ENCODE data around the gene CMYA5.

CMYA5 gene

DNA sequence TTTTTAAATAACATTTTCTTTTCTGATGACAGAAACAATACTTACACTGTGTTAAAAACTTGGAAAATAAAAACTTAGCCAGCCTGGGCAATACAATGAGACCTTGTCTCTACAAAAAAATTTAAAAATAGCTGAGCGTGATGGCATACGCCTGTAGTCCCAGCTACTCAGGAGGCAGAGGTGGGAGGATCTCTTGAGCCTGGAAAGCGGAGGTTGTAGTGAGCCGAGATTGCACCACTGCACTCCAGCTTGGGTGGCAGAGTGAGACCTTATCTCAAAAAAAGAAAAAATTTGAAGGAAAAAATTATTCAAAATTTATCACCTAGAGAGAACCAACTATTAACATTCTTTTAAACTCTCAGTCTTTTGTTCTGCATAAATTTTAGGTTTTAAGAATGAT lies 4.9 kb upstream of the CMYA5 start:
- Histone ChIP-seq H3K36me3 (ENCODE audit: control insufficient read depth in 5 of 5, insufficient read depth in 5 of 5, low read length in 5 of 5) (peaks cover 29 to 59% (median 44%) of the 10 kb centered on the region in 5 donors), H3K4me3 (ENCODE audit: low read depth in 1 of 5, low read length in 5 of 5) (no peak overlapping the region), H3K27ac (ENCODE audit: low read depth, low read length) (no peak overlapping the region), H3K4me1 (ENCODE audit: control insufficient read depth in 5 of 5, insufficient read depth in 5 of 5, low read length in 5 of 5) (peaks cover 0 to 9% (median 7%) of the 10 kb centered on the region in 5 donors), H3K27me3 (ENCODE audit: control insufficient read depth in 5 of 5, insufficient read depth in 4 of 5, low read length in 5 of 5) (no peaks in the 10 kb centered on the region), H3K9me3 (ENCODE audit: control insufficient read depth in 5 of 5, low read length in 5 of 5) (no peaks in the 10 kb centered on the region), H3K9ac (ENCODE audit: low read length in 5 of 5) (no peak overlapping the region)

DNA sequence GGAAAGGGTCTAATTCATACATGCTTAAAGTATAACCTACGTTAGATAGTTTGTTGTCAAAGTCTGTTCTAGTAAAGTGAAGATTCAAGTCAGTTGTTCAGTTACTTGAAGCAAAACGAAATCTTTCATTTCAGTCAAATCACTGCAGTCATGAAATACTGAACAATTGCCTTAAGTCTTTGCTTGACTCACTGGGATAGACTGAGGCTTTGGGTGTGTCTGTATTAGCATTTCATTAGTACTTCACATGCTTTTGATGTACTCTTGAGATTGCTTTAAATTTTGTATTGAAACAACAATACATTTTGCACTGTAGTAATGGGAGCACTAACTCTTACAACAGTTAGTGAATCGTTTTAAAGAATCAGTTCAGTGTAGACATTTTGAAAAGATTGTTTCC lies 4.0 kb upstream of the CMYA5 start:
- peaks cover 29 to 54% (median 42%) of the 10 kb centered on the region in 5 donors for H3K36me3 ChIP-seq (ENCODE audit: control insufficient read depth in 5 of 5, insufficient read depth in 5 of 5, low read length in 5 of 5)
- no peak overlapping the region for H3K4me3 ChIP-seq (ENCODE audit: low read depth in 1 of 5, low read length in 5 of 5)
- H3K9me3 ChIP-seq (ENCODE audit: control insufficient read depth in 5 of 5, low read length in 5 of 5): no peaks in the 10 kb centered on the region
- H3K27ac ChIP-seq (ENCODE audit: low read depth, low read length): no peak overlapping the region
- no peaks in the 10 kb centered on the region for H3K27me3 ChIP-seq (ENCODE audit: control insufficient read depth in 5 of 5, insufficient read depth in 4 of 5, low read length in 5 of 5)
- H3K9ac ChIP-seq (ENCODE audit: low read length in 5 of 5): no peak overlapping the region
- peaks cover 0 to 14% (median 12%) of the 10 kb centered on the region in 5 donors for H3K4me1 ChIP-seq (ENCODE audit: control insufficient read depth in 5 of 5, insufficient read depth in 5 of 5, low read length in 5 of 5)

DNA sequence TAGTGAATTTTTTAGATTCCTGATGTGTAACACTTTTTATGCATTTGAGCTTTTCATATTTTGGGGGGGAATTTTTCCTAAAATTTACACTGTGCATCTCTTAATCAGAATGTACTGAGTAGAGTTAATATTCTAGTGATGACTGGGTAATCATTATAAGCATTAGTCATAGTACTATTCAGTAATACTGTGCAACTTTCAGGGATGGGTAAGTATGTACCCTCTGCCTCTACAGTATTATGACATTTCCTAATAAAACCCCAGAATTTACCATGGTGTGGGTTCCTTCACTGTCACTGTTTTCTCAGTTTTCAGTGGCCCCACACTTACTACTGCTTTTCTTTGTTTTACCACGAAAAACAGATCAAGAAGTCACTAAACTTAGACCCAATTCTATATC lies 2.8 kb upstream of the CMYA5 start:
- no peaks in the 10 kb centered on the region for H3K9me3 ChIP-seq (ENCODE audit: control insufficient read depth in 5 of 5, low read length in 5 of 5)
- no peak overlapping the region for H3K9ac ChIP-seq (ENCODE audit: low read length in 5 of 5)
- H3K27ac ChIP-seq (ENCODE audit: low read depth, low read length): no peak overlapping the region
- H3K4me1 ChIP-seq (ENCODE audit: control insufficient read depth in 5 of 5, insufficient read depth in 5 of 5, low read length in 5 of 5): peaks cover 0 to 14% (median 12%) of the 10 kb centered on the region in 5 donors
- H3K36me3 ChIP-seq (ENCODE audit: control insufficient read depth in 5 of 5, insufficient read depth in 5 of 5, low read length in 5 of 5): peaks cover 28 to 43% (median 33%) of the 10 kb centered on the region in 5 donors
- no peaks in the 10 kb centered on the region for H3K27me3 ChIP-seq (ENCODE audit: control insufficient read depth in 5 of 5, insufficient read depth in 4 of 5, low read length in 5 of 5)
- H3K4me3 ChIP-seq (ENCODE audit: low read depth in 1 of 5, low read length in 5 of 5): no peak overlapping the region

DNA sequence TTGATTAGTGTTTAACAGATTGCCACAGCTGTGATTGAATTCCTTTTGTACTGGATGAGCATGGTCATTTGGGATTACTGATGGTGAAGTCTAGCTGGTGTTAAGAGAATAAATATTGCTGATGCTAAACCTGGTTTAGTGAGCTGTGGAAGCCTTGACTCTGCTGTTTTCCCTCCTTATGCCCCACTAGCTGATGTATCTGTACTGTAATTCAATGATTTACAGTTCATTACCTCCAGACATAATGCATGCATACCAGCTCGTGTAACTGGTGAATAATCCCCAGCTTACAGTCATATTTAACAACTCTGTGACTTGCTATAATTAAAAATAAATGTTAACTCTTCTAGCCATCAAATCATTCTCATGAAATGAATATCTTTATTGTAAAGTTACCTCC lies 1.7 kb upstream of the CMYA5 start:
- peaks cover 0 to 14% (median 12%) of the 10 kb centered on the region in 5 donors for H3K4me1 ChIP-seq (ENCODE audit: control insufficient read depth in 5 of 5, insufficient read depth in 5 of 5, low read length in 5 of 5)
- no peak overlapping the region for H3K27ac ChIP-seq (ENCODE audit: low read depth, low read length)
- H3K4me3 ChIP-seq (ENCODE audit: low read depth in 1 of 5, low read length in 5 of 5): no peak overlapping the region
- no peaks in the 10 kb centered on the region for H3K27me3 ChIP-seq (ENCODE audit: control insufficient read depth in 5 of 5, insufficient read depth in 4 of 5, low read length in 5 of 5)
- H3K9me3 ChIP-seq (ENCODE audit: control insufficient read depth in 5 of 5, low read length in 5 of 5): no peaks in the 10 kb centered on the region
- H3K36me3 ChIP-seq (ENCODE audit: control insufficient read depth in 5 of 5, insufficient read depth in 5 of 5, low read length in 5 of 5): peaks cover 17 to 32% (median 22%) of the 10 kb centered on the region in 5 donors
- no peak overlapping the region for H3K9ac ChIP-seq (ENCODE audit: low read length in 5 of 5)

DNA sequence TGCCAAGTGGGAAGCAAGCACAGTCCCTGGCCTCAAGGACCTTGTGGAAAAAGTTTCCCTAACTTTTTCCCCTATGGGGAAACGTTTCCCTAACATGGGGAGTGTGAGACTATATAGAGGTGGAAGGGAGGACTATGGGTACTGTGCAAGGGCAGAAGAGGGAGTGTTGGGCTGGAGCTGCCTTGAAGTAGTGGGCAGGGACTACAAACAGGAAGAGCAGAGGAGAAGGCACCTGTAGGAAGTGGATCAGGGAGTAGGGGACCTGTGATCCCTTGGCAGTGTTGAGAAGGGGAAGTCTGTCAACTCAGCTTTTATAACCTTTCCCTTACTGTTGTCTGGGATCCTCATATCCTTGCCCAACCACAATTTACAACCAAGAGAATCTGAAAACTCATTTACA lies 1.4 kb downstream of the CMYA5 start:
- Histone ChIP-seq H3K4me1 (ENCODE audit: control insufficient read depth in 5 of 5, insufficient read depth in 5 of 5, low read length in 5 of 5) (peaks cover 0 to 14% (median 12%) of the 10 kb centered on the region in 5 donors), H3K4me3 (ENCODE audit: low read depth in 1 of 5, low read length in 5 of 5) (no peak overlapping the region), H3K9ac (ENCODE audit: low read length in 5 of 5) (no peak overlapping the region), H3K36me3 (ENCODE audit: control insufficient read depth in 5 of 5, insufficient read depth in 5 of 5, low read length in 5 of 5) (peaks cover under 1 to 18% (median 14%) of the 10 kb centered on the region in 5 donors), H3K9me3 (ENCODE audit: control insufficient read depth in 5 of 5, low read length in 5 of 5) (no peaks in the 10 kb centered on the region), H3K27ac (ENCODE audit: low read depth, low read length) (no peak overlapping the region), H3K27me3 (ENCODE audit: control insufficient read depth in 5 of 5, insufficient read depth in 4 of 5, low read length in 5 of 5) (no peaks in the 10 kb centered on the region)

DNA sequence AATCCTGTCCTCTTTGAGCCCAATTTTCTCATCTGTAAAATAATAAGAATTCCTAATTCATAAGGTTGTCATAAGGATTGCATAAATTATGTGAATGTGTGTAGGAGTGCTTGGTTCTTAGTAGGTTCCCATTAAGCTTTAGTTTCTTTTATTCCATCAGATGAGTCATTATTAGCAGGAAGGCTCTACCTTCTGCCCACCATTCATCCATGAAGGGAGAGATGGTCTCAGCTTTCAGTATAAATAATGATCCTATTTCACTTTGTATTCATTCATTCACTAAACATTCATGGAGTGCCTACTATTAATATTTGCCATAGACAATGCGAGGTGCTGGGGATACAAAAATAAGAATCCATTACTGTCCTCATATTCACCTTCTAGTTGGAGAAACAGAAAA lies 3.0 kb downstream of the CMYA5 start:
- Histone ChIP-seq H3K9me3 (ENCODE audit: control insufficient read depth in 5 of 5, low read length in 5 of 5) (no peaks in the 10 kb centered on the region), H3K4me3 (ENCODE audit: low read depth in 1 of 5, low read length in 5 of 5) (no peak overlapping the region), H3K27me3 (ENCODE audit: control insufficient read depth in 5 of 5, insufficient read depth in 4 of 5, low read length in 5 of 5) (no peaks in the 10 kb centered on the region), H3K4me1 (ENCODE audit: control insufficient read depth in 5 of 5, insufficient read depth in 5 of 5, low read length in 5 of 5) (peaks cover 0 to 14% (median 12%) of the 10 kb centered on the region in 5 donors), H3K27ac (ENCODE audit: low read depth, low read length) (no peak overlapping the region), H3K36me3 (ENCODE audit: control insufficient read depth in 5 of 5, insufficient read depth in 5 of 5, low read length in 5 of 5) (peaks cover 0 to 6% (median 3%) of the 10 kb centered on the region in 5 donors), H3K9ac (ENCODE audit: low read length in 5 of 5) (no peak overlapping the region)

DNA sequence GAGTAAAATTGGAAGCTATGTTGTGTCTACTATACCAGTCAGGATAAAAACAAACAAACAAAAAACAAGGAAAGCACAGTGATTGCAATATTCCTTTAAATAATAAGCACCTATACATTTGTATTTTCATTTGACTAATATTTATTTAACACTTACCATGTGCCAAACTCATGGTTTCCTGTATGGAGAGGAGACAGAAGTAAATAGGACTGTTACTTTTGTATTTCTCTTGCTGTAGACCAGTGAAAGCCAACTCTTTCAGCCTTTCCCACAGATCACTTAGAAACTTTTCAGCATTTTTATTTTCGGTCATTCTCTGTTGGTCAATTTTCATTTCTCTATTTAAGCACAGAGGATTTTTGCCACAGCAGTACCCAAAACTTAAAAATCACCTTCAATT lies 4.5 kb downstream of the CMYA5 start:
- H3K27ac ChIP-seq (ENCODE audit: low read depth, low read length): no peak overlapping the region
- H3K36me3 ChIP-seq (ENCODE audit: control insufficient read depth in 5 of 5, insufficient read depth in 5 of 5, low read length in 5 of 5): peaks cover 0 to 2% (median 0%) of the 10 kb centered on the region in 5 donors
- H3K9me3 ChIP-seq (ENCODE audit: control insufficient read depth in 5 of 5, low read length in 5 of 5): no peaks in the 10 kb centered on the region
- H3K27me3 ChIP-seq (ENCODE audit: control insufficient read depth in 5 of 5, insufficient read depth in 4 of 5, low read length in 5 of 5): no peaks in the 10 kb centered on the region
- no peak overlapping the region for H3K9ac ChIP-seq (ENCODE audit: low read length in 5 of 5)
- no peak overlapping the region for H3K4me3 ChIP-seq (ENCODE audit: low read depth in 1 of 5, low read length in 5 of 5)
- H3K4me1 ChIP-seq (ENCODE audit: control insufficient read depth in 5 of 5, insufficient read depth in 5 of 5, low read length in 5 of 5): peaks cover 0 to 12% (median 9%) of the 10 kb centered on the region in 5 donors

DNA sequence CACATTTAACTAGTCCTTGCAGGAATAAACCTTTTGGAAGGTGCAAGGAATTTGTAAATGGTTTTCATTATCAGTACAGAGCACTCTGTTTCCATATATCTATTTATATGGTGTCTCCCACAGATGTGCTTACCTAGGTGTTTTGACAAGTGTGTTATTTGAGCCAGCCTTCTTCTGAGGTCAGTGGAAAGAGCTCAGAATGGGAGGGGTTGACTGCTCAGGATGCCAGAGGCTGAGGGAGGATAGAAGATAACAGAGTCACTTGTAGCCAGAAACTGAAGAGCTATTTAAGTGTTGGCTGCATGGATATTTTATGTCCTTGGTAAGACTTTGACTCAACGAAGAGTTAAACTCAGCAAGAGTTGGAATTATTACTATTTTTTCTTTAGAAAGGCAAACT lies 5.0 kb downstream of the CMYA5 start:
- Histone ChIP-seq H3K36me3 (ENCODE audit: control insufficient read depth in 5 of 5, insufficient read depth in 5 of 5, low read length in 5 of 5) (peaks cover 0 to 2% (median 0%) of the 10 kb centered on the region in 5 donors), H3K9ac (ENCODE audit: low read length in 5 of 5) (no peak overlapping the region), H3K9me3 (ENCODE audit: control insufficient read depth in 5 of 5, low read length in 5 of 5) (no peaks in the 10 kb centered on the region), H3K27me3 (ENCODE audit: control insufficient read depth in 5 of 5, insufficient read depth in 4 of 5, low read length in 5 of 5) (no peaks in the 10 kb centered on the region), H3K27ac (ENCODE audit: low read depth, low read length) (no peak overlapping the region), H3K4me3 (ENCODE audit: low read depth in 1 of 5, low read length in 5 of 5) (no peak overlapping the region), H3K4me1 (ENCODE audit: control insufficient read depth in 5 of 5, insufficient read depth in 5 of 5, low read length in 5 of 5) (peaks cover 0 to 7% (median 6%) of the 10 kb centered on the region in 5 donors)

DNA sequence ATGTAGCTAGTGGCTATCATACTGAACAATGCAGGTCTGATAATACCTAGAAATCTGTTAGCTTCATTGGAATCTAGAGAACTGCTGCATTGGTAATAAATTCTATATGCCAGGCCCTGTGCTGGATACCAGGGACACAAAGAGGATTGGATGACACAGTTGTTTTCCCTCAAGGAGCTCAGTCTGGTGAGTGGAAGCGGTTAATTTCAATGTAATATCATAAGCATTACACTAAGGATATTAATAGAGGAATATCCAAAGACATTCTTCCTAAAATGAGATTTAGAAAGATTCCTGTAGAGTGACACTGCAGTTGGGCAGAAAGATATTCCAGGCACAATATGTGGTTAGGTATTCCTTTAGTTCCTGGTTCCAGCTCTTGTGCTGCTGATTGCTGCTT lies 5.9 kb downstream of the CMYA5 start:
- no peaks in the 10 kb centered on the region for H3K4me1 ChIP-seq (ENCODE audit: control insufficient read depth in 5 of 5, insufficient read depth in 5 of 5, low read length in 5 of 5)
- no peak overlapping the region for H3K9ac ChIP-seq (ENCODE audit: low read length in 5 of 5)
- no peak overlapping the region for H3K27ac ChIP-seq (ENCODE audit: low read depth, low read length)
- no peaks in the 10 kb centered on the region for H3K27me3 ChIP-seq (ENCODE audit: control insufficient read depth in 5 of 5, insufficient read depth in 4 of 5, low read length in 5 of 5)
- no peaks in the 10 kb centered on the region for H3K9me3 ChIP-seq (ENCODE audit: control insufficient read depth in 5 of 5, low read length in 5 of 5)
- H3K4me3 ChIP-seq (ENCODE audit: low read depth in 1 of 5, low read length in 5 of 5): no peak overlapping the region
- H3K36me3 ChIP-seq (ENCODE audit: control insufficient read depth in 5 of 5, insufficient read depth in 5 of 5, low read length in 5 of 5): peaks cover 0 to 2% (median 0%) of the 10 kb centered on the region in 5 donors

DNA sequence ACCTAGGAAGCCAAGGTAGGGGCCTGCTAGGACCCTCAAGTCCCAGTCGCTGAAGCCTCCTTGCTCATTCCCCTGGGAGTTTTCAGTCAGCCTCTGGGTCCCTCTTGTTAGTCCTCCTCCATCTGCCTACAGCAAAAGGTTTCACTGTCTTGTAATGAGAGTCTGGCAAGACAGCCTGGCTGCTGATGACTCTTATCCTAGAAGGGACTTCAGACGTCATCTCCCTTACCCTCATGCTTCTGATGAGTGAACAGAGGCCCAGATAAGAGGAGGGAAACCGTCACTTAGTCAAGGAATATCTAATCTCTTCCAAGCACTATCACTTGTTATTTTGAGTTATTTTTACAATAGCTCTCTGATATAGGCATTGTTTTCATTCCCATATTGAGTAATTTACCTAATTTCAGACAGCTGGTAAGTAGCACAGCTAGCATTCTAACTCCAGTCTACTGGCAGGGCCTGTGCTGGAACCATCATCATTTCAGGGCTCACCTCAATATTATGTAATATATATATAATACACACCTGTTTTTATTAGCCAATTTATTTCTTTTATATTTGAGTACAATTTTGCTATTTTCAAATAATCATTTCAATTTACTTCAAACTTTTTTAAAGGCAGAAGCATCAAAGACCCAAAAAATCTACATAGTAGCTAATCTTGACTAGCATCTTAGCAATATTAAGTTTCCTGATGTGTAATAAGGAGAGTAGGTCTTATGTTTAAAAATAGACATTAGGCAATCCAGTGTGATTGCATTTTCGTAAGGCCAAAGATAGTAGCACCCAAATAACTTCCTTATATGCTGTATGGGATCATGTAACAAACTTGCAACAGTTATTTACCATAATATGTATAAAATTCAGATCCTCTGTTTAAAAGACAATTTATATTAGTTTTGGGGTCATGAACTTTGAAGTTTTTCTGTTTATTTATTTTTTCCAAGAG lies 7.9 kb downstream of the CMYA5 start:
- no peaks in the 10 kb centered on the region for H3K9me3 ChIP-seq (ENCODE audit: control insufficient read depth in 5 of 5, low read length in 5 of 5)
- H3K4me3 ChIP-seq (ENCODE audit: low read depth in 1 of 5, low read length in 5 of 5): no peak overlapping the region
- no peaks in the 10 kb centered on the region for H3K4me1 ChIP-seq (ENCODE audit: control insufficient read depth in 5 of 5, insufficient read depth in 5 of 5, low read length in 5 of 5)
- no peaks in the 10 kb centered on the region for H3K27me3 ChIP-seq (ENCODE audit: control insufficient read depth in 5 of 5, insufficient read depth in 4 of 5, low read length in 5 of 5)
- peaks cover 0 to 2% (median 0%) of the 10 kb centered on the region in 5 donors for H3K36me3 ChIP-seq (ENCODE audit: control insufficient read depth in 5 of 5, insufficient read depth in 5 of 5, low read length in 5 of 5)
- H3K27ac ChIP-seq (ENCODE audit: low read depth, low read length): no peak overlapping the region
- H3K9ac ChIP-seq (ENCODE audit: low read length in 5 of 5): no peak overlapping the region

Measured in subcutaneous abdominal adipose tissue (tissue), 5 donors.